ENCODE data around the gene RNF133.

RNF133 gene

DNA sequence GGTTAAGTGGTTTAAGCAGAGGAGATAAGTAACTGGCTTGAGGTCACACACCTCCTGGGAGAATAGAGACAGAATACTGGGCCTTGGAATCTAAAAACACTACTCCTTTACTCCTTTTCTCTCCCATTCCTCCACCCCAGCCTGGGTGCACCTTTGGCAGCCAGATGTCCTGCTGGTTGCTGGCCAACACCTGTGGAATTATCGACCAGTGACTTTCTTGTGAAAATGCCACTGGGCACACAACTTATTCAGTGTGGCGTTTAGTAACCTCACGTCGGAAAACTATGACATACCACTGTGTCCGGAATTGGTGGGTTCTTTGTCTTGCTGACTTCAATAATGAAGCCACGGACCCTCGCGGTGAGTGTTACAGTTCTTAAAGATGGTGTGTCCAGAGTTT lies 26.4 kb downstream of the RNF133 start:
- no peak for DNase-seq (ENCODE audit: low read depth)
- TF ChIP-seq, protein P1, sequence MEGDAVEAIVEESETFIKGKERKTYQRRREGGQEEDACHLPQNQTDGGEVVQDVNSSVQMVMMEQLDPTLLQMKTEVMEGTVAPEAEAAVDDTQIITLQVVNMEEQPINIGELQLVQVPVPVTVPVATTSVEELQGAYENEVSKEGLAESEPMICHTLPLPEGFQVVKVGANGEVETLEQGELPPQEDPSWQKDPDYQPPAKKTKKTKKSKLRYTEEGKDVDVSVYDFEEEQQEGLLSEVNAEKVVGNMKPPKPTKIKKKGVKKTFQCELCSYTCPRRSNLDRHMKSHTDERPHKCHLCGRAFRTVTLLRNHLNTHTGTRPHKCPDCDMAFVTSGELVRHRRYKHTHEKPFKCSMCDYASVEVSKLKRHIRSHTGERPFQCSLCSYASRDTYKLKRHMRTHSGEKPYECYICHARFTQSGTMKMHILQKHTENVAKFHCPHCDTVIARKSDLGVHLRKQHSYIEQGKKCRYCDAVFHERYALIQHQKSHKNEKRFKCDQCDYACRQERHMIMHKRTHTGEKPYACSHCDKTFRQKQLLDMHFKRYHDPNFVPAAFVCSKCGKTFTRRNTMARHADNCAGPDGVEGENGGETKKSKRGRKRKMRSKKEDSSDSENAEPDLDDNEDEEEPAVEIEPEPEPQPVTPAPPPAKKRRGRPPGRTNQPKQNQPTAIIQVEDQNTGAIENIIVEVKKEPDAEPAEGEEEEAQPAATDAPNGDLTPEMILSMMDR (conservative IDR thresholded peaks at IDR 0.05; ENCODE audit: low read depth, low read length): no peak
- H3K4me3 ChIP-seq (ENCODE audit: low read length): no peak overlapping the region

DNA sequence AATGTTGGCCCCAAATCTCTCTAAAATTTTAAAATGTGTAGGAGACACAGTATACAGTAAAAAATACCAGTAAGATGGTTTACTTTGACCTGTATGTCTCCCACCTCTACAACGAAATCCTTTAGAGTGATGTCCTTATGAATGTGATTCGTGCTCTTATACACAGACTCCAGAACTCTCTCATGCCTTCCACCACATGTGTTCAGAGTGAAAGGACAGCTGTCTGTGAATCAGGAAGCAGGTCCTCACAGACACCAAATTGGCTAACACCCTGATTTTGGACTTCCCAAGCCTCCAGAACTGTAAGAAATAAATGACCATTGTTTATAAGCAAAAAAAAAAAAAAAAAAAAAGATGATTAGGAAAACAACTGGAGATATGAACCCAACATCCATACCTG lies 35.2 kb downstream of the RNF133 start:
- TF ChIP-seq, protein P1 (conservative IDR thresholded peaks at IDR 0.05; ENCODE audit: low read depth, low read length): no peak
- no peak for DNase-seq (ENCODE audit: low read depth)
- H3K4me3 ChIP-seq (ENCODE audit: low read length): no peak overlapping the region

DNA sequence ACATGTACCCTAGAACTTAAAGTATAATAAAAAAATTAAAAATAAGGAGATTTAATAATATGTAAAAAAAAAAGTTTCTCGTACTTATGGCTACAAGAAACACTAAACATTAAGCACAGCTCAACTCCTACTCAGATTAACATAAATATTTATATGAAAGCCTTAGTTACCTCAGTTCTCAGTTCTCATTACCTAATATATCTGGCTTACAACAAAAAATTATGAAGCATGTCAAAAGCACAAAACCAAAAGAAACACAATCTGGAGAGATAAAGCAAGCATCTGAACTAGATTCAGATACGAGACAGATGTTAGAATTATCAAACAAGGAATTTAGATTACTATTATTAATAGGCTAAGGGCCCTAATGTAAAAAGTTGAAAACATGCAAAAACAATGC lies 40.1 kb downstream of the RNF133 start:
- H3K4me3 ChIP-seq (ENCODE audit: low read length): no peak overlapping the region
- no peak for DNase-seq (ENCODE audit: low read depth)
- TF ChIP-seq, protein P1 (conservative IDR thresholded peaks at IDR 0.05; ENCODE audit: low read depth, low read length): no peak

DNA sequence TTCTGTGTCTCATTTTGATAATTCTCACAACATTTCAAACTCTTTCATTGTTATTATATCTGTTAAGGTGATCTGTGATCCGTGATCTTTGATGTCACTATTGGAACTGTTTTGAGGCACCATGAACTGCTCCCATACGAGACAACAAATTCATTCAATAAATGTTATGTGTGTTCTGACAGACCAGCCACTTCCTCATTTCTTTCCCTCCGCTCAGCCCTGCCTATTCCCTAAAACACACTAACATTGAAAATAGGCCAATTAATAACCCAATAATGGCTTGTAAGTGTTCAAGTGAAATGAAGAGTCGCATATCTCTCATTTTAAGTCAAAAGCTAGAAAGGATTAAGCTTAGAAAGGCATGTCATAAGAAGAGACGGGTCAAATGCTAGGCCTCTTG lies 45.2 kb downstream of the RNF133 start:
- H3K4me3 ChIP-seq (ENCODE audit: low read length): no peak overlapping the region
- TF ChIP-seq, protein P1 (conservative IDR thresholded peaks at IDR 0.05; ENCODE audit: low read depth, low read length): no peak
- no peak for DNase-seq (ENCODE audit: low read depth)

DNA sequence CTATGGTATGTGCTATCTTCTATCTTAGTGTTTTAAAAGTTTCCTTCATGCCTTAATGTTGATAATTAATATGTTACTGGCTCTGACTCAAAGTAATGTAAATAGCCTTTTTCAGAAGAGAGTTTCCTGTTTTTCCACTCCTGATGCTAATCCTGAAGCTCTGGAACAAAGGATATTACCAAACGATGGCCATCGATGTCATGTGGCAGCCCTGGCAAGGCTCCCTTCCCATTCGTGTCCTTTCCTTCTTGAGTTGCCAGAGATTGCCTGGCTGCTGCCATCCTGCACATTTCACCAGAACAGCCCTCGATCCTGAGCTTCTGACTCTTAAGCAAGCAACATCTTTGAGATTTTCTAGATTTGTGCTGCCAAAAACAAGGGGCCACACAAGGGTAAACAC lies 46.0 kb downstream of the RNF133 start:
- TF ChIP-seq, protein P1 (conservative IDR thresholded peaks at IDR 0.05; ENCODE audit: low read depth, low read length): no peak

DNA sequence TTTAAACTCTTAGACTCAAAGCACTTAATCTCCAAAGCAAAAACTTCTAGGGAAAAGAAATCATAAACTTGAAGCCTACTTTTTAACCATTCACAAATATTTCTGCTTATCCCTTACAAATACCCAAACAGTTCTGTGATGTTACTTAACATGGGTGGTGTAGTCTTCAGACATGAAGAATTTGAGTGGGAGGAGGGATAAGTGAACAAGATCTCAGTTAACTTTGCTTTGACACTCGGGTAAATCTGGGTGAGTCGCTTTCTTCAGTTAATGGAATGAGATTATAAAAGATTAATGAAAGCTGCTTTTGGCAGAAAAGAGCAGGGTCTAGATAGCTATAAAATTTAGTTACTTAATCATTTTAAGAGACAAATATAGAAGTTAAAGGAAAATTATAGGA lies 47.5 kb downstream of the RNF133 start:
- TF ChIP-seq, protein P1 (conservative IDR thresholded peaks at IDR 0.05; ENCODE audit: low read depth, low read length): no peak
- H3K4me3 ChIP-seq (ENCODE audit: low read length): no peak overlapping the region
- DNase-seq (ENCODE audit: low read depth): peak; percentile 57

More for the DNA sequence above, 46.0 kb downstream of the RNF133 start:
- DNase-seq (ENCODE audit: low read depth): no peak
- H3K4me3 ChIP-seq (ENCODE audit: low read length): no peak overlapping the region

All from retinal pigment epithelial cell (primary cell).